Astrocyte of the cerebellum (primary cell): ENCODE data around the gene CHTOP.

Experiments used
- DNase-seq: peaks from one replicate; pipeline ENCODE4 v3.0.0-alpha.2; 2011; ENCODE audit warnings: low read depth
- H3K4me3 ChIP-seq: 2 replicates; pipeline ENCODE4 v1.5.1; 2011; ENCODE audit warnings: mild to moderate bottlenecking, low read depth, low read length, moderate library complexity
- CTCF ChIP-seq: IDR thresholded peaks from 2 replicates; pipeline ENCODE4 v1.5.1; 2012; ENCODE audit warnings: low read length, low read depth, moderate library complexity, mild to moderate bottlenecking; ENCODE audit errors: missing control alignments
- in situ Hi-C: cut with HindIII; loops from 2 replicates; pipeline ENCODE4 v1.10.0; 2017; ENCODE audit warnings: low sequenced_read_pairs

The CHTOP gene

DNA sequence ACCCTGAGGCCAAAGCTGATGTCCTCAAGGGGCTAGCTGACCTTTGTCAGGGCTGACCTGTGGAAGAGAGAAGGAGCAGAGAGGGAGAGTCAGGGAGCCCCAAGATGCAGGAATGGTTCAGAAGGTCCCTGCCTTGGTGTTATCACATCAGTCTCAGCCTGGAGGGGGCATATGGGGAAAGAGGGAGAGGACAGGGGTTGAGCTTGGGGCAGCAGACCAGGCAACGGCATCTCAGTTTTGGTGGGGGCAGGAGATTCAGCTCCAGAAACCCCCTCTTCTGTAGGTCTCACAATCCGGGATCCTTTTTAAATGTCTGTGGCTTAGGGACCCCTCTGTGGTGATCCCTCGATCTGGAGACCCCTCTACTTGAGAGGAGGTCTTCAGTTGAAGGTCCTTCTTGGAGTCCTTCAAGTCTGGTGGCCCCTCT, 7.4 kb upstream of the CHTOP start:
- no peak for TF ChIP-seq CTCF
- in situ Hi-C loops: no loop called here
- peak overlapping the region; percentile 59 for H3K4me3 ChIP-seq
- no peak for DNase-seq

GRCh38 chr1:153626904-153627714, 6.8 kb upstream of the CHTOP start, which contains the start of gene S100A13:
TSS of gene S100A13 (minus strand) at chr1:153627505. CDS start at chr1:153626472, 1,033 bp downstream.
- peak; percentile 93 for DNase-seq
- in situ Hi-C loops: no loop called here
- peak within 1 kb of the TSS; percentile 59 for H3K4me3 ChIP-seq
- TF ChIP-seq CTCF: peak; percentile 76

GRCh38 chr1:153627715-153628626, 5.9 kb upstream of the CHTOP start, which contains the start of gene S100A1:
TSS of gene S100A1 (plus strand) at chr1:153628434. CDS start at chr1:153630522, 2,088 bp downstream.
- no peak for TF ChIP-seq CTCF
- no peak for DNase-seq
- in situ Hi-C loops: no loop called here
- peak within 1 kb of the TSS; percentile 59 for H3K4me3 ChIP-seq

DNA sequence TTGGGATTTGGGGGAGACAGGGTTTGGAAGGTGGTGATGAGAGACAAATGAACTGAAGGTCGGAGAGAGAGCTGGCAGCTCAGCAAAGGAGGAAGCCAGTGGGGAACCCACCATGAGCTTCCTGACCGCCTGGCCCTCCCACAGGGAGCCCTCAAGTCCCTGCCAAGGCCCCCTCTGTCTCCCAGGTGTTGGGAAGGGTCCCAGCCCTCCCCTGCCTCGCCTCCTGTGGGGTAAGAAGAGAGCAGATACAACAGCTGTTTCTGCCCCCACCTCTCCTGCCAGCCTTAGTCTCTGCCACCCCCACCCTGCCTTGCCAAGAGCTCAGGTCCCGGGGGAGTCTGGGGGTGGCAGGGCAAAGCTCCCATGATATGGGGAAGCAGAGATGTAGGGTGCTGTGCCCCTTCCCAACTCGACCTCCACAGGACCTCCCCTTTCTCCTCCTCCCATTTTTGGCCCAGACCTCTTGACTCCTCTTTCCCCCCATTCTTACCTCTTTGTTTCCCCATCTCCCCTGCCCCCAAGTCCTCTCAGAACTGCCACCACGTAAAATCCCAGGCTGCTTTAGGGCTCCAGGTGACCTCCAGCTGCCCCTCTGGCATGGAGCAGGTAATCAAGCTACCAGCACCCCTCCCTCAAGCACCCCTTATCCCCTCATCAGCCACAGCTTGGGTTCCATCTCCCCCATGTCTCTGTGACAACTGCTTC, 5.1 kb upstream of the CHTOP start:
- no peak for DNase-seq
- TF ChIP-seq CTCF: no peak
- H3K4me3 ChIP-seq: no peak overlapping the region
- in situ Hi-C loops: no loop called here

- in situ Hi-C loops: no loop called here
- TF ChIP-seq CTCF: no peak
- DNase-seq: no peak
- no peak overlapping the region for H3K4me3 ChIP-seq
Observed at GRCh38 chr1:153629343-153629665, 4.6 kb upstream of the CHTOP start.

DNA sequence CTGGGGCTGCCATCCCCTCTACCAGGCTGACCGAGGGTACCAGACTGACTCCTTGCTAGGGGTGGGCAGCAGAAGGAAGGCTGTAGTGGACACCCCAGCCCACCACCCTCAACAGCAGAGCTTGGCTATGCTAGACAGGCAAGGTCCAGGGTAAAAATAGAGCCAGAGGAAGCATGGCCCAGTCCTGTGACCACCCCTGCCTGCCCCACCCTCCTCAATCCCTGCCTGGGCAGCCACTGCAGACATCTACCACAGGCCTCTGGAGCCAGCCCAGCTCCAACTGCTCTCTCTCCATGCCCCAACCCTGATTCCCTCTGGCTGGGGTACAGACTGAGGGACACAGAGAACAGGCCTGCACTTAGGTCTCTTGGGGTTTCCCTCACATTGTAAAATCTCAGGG, 3.9 kb upstream of the CHTOP start:
- in situ Hi-C loops: no loop called here
- H3K4me3 ChIP-seq: no peak overlapping the region
- no peak for DNase-seq
- no peak for TF ChIP-seq CTCF
